ENCODE measurements around the gene KBTBD8. TPM values are rescaled to one million over a fixed set of nuclear protein-coding genes. Genes with fewer than 3 reads are reported as not detected.

The KBTBD8 gene
- total RNA-seq, 1 donor from 2014 or later, result 0.67 TPM

DNA sequence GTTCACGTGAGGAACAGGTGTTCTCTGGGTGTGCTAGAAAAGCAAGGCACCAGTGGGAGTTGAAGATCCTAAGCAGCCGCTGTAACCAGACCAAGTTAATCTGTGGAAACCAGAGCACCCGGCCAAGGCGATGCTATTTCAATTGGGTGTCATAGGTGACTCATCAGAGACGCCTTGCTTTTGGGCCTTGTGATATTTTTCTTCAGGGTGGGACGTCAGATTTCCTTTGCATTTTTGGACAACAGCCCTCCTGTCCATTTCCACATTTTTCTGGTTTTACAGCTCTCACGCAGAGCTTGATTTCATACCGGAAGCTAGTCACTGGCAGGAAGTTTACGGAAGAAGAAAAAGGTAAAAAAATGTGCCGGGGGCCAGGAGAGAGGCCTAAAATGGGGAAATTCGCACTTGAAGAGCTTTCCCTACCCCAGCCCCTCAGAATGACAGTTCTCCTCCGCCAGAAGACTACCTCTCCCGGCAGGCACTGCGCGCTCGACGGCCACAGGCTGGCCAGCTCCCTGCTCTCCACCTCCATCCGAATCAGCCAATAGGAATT, 471 bp upstream of the KBTBD8 start:
- TF ChIP-seq, protein P1, sequence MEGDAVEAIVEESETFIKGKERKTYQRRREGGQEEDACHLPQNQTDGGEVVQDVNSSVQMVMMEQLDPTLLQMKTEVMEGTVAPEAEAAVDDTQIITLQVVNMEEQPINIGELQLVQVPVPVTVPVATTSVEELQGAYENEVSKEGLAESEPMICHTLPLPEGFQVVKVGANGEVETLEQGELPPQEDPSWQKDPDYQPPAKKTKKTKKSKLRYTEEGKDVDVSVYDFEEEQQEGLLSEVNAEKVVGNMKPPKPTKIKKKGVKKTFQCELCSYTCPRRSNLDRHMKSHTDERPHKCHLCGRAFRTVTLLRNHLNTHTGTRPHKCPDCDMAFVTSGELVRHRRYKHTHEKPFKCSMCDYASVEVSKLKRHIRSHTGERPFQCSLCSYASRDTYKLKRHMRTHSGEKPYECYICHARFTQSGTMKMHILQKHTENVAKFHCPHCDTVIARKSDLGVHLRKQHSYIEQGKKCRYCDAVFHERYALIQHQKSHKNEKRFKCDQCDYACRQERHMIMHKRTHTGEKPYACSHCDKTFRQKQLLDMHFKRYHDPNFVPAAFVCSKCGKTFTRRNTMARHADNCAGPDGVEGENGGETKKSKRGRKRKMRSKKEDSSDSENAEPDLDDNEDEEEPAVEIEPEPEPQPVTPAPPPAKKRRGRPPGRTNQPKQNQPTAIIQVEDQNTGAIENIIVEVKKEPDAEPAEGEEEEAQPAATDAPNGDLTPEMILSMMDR (IDR thresholded peaks at IDR 0.05; ENCODE audit: insufficient read depth, low read length, poor library complexity, severe bottlenecking), result no peak
- Histone ChIP-seq H3K36me3 (ENCODE audit: control insufficient read depth, insufficient read depth, low read length) (no peaks in the 10 kb centered on the region), H3K27me3 (ENCODE audit: control insufficient read depth, insufficient read depth, low read length) (no peaks in the 10 kb centered on the region), H3K4me3 (ENCODE audit: low read depth, low read length) (peak overlapping the region; percentile 28)
- DNase-seq (ENCODE audit: low read depth), result no peak

DNA sequence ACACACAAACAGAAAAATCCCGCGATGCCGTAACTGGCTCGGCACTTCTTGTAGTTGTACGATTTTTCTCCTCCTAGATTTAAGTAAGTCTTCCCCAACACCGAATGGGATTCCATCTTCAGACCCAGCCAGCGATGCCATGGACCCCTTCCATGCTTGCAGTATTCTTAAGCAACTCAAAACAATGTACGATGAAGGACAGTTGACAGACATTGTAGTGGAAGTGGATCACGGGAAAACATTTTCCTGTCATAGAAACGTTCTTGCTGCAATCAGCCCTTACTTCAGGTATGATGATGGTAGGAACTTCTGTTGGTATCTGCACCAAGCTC, 763 bp downstream of the KBTBD8 start:
- TF ChIP-seq, protein P1 (IDR thresholded peaks at IDR 0.05; ENCODE audit: insufficient read depth, low read length, poor library complexity, severe bottlenecking), result no peak
- Histone ChIP-seq H3K36me3 (ENCODE audit: control insufficient read depth, insufficient read depth, low read length) (no peaks in the 10 kb centered on the region), H3K4me3 (ENCODE audit: low read depth, low read length) (peak overlapping the region; percentile 92), H3K27me3 (ENCODE audit: control insufficient read depth, insufficient read depth, low read length) (no peaks in the 10 kb centered on the region)
- DNase-seq (ENCODE audit: low read depth), result no peak

DNA sequence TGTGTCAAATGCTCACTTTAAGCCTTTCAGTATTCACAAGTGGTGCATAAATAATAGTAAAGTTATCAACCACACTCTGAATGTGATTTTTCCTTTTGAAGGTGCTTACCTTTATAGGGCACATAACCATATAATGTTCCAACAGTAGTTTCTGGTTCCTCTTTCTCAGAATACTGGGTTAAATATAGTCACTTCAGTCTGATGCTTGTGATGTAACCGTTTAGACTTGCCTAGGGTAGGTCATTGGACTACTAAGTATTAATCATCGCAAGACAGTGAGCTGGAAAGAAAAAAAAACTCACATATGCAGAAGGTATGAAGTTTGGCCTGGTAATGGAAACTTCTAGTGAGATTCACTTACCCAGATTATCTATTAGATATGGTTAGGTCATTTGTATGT, 1.9 kb downstream of the KBTBD8 start:
- H3K36me3 ChIP-seq (ENCODE audit: control insufficient read depth, insufficient read depth, low read length), result no peaks in the 10 kb centered on the region
- DNase-seq (ENCODE audit: low read depth), result peak; percentile 23
- no peaks in the 10 kb centered on the region for H3K27me3 ChIP-seq (ENCODE audit: control insufficient read depth, insufficient read depth, low read length)
- TF ChIP-seq, protein P1 (IDR thresholded peaks at IDR 0.05; ENCODE audit: insufficient read depth, low read length, poor library complexity, severe bottlenecking), result no peak
- no peak overlapping the region for H3K4me3 ChIP-seq (ENCODE audit: low read depth, low read length)

DNA sequence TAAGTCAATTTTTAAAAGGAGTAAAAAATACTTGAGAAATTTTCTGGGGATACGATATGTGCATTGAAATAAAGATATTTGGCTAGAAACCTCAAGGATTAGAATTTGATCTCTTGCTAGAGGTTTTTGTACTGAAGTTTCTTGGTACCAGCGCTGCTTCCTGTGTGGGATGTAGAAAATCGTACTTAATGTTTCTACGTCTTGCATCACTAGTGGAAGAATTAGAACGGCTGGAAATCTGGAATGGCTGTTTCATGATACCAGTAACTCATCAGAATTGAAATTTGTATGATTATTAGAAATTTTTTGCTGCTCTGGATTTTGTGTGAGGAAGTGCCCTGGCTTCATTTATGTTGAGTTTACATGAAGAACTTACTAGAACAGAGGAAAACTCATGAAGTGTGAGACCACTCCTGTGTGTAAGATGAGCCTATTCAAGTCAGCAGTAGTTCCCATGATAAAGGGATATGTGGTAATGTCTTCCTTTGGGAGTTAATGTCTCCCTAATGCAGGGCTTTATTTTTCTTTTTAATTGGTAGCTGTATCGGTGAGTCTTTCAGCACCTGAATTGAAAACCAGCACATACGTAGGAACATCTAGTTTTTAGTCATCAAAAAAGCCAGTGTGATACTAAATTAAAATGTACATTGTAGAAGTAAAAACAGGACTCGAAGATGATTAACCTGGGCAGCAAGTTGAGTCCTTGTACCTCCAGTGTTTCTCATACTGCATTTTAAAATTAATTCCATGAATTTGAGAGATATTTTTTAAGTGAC, 3.2 kb downstream of the KBTBD8 start:
- H3K4me3 ChIP-seq (ENCODE audit: low read depth, low read length), result no peak overlapping the region
- TF ChIP-seq, protein P1 (IDR thresholded peaks at IDR 0.05; ENCODE audit: insufficient read depth, low read length, poor library complexity, severe bottlenecking), result no peak
- no peak for DNase-seq (ENCODE audit: low read depth)
- no peaks in the 10 kb centered on the region for H3K27me3 ChIP-seq (ENCODE audit: control insufficient read depth, insufficient read depth, low read length)
- no peaks in the 10 kb centered on the region for H3K36me3 ChIP-seq (ENCODE audit: control insufficient read depth, insufficient read depth, low read length)

DNA sequence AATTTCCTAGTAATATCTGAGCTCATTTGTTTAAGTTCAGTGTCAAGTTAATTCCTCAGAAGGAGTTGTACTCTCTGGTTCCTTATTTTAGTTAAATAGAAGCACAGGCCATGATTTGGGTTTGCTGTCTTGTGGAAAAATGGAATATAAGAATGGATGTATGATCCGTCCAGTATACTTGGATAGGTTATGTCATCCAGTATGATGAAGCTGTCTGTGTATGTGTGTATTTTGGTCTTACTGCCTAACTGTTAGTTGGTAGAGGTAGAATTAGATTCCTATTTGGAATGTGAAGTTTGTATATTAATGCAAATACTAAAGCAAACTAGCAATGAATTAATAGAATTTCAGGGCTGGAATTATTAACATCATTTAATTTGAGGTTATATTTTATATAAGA, 7.9 kb downstream of the KBTBD8 start:
- no peak for DNase-seq (ENCODE audit: low read depth)
- H3K27me3 ChIP-seq (ENCODE audit: control insufficient read depth, insufficient read depth, low read length), result no peaks in the 10 kb centered on the region
- H3K4me3 ChIP-seq (ENCODE audit: low read depth, low read length), result no peak overlapping the region
- no peaks in the 10 kb centered on the region for H3K36me3 ChIP-seq (ENCODE audit: control insufficient read depth, insufficient read depth, low read length)
- TF ChIP-seq, protein P1 (IDR thresholded peaks at IDR 0.05; ENCODE audit: insufficient read depth, low read length, poor library complexity, severe bottlenecking), result no peak

DNA sequence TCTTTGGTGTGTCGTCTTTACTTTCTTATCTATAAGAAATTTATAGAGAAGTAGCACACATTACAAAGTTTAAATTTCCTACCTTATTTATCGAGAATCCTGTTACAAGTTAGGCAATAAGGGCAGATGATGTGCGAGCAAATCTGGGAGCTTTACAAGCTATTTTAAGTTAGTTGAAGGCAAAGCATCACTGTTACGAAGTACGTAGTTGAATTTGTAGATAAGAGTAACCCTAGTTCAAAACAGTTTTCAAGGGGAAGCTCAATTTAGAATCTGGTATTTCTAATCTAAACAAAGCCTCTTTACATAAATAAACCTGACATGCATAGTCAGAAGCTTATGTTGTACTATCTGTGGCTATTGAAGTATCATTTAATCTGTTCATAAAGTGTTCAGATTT, 8.4 kb downstream of the KBTBD8 start:
- Histone ChIP-seq H3K27me3 (ENCODE audit: control insufficient read depth, insufficient read depth, low read length) (no peaks in the 10 kb centered on the region), H3K4me3 (ENCODE audit: low read depth, low read length) (no peak overlapping the region), H3K36me3 (ENCODE audit: control insufficient read depth, insufficient read depth, low read length) (no peaks in the 10 kb centered on the region)
- TF ChIP-seq, protein P1 (IDR thresholded peaks at IDR 0.05; ENCODE audit: insufficient read depth, low read length, poor library complexity, severe bottlenecking), result no peak
- no peak for DNase-seq (ENCODE audit: low read depth)
